B cell (primary cell): Measurements from ENCODE around the gene EPAS1. TPM values are rescaled to one million over a fixed set of nuclear protein-coding genes. Genes with fewer than 3 reads are reported as not detected.

ENCODE experiments used
- ATAC-seq: fragments of 200-7000 bp; cut with Tn5 transposase; one replicate; pipeline ENCODE4 v1.10.0; 2021; ENCODE audit warnings: low read depth, mild to moderate bottlenecking, moderate number of reproducible peaks, moderate library complexity
- CTCF ChIA-PET: fragments of 350-600 bp; sonication (Branson Sonifier 250); formaldehyde crosslinking; loops from one replicate; lab custom pipeline; 2021; ENCODE audit warnings: antibody characterized with exemption, inconsistent platforms; lab: Charles Lee
- POLR2A ChIA-PET: fragments of 350-600 bp; sonication (Branson Sonifier 250); formaldehyde crosslinking; loops from one replicate; lab custom pipeline; 2021; ENCODE audit warnings: antibody characterized with exemption; lab: Charles Lee
- DNase-seq: peaks from one replicate; pipeline ENCODE4 v3.0.0; 2013
- H2AFZ ChIP-seq: 2 replicates; pipeline ENCODE4 v1.6.1; 2012; ENCODE audit warnings: mild to moderate bottlenecking, low read depth, low read length; ENCODE audit not compliant: insufficient read depth, poor library complexity, severe bottlenecking
- H3K27ac ChIP-seq, 2 donors: 1 replicate in 1 of 2; 2 replicates in 1 of 2; pipeline ENCODE4 v1.5.1; 2012 to 2013; ENCODE audit warnings: low read length in 2 of 2, mild to moderate bottlenecking in 2 of 2, moderate library complexity in 1 of 2
- H3K27me3 ChIP-seq, 4 experiments: fragments of 200-600 bp in 1 of 4; sonication (generic) in 1 of 4; replicated peaks in 1 of 4; 1 replicate in 2 of 4; 2 replicates in 2 of 4; pipeline versions ENCODE4 v1.6.1 to v1.7.0; 2013 to 2016; ENCODE audit warnings: low read length in 3 of 4, mild to moderate bottlenecking in 2 of 4, mixed read lengths in 1 of 4, moderate library complexity in 1 of 4; ENCODE audit not compliant: insufficient read depth in 4 of 4, control insufficient read depth in 3 of 4; ENCODE audit errors: control extremely low read depth in 1 of 4
- H3K36me3 ChIP-seq, 2 experiments: replicated peaks in 1 of 2; 1 replicate in 1 of 2; 2 replicates in 1 of 2; pipeline versions ENCODE4 v1.6.1 to v1.7.1; 2013; ENCODE audit warnings: low read length in 1 of 2; ENCODE audit not compliant: insufficient read depth in 2 of 2, control insufficient read depth in 1 of 2; ENCODE audit errors: control extremely low read depth in 1 of 2, extremely low read depth in 1 of 2
- H3K4me1 ChIP-seq, 2 donors: fragments of 200-600 bp in 1 of 2; sonication (generic) in 1 of 2; 1 replicate in 1 of 2; 2 replicates in 1 of 2; pipeline versions ENCODE4 v1.5.1 to v1.6.1; 2013 to 2017; ENCODE audit warnings: low read length in 2 of 2; ENCODE audit not compliant: control insufficient read depth in 2 of 2, insufficient read depth in 2 of 2
- H3K4me2 ChIP-seq: replicated peaks from 2 replicates; pipeline ENCODE3; 2012; ENCODE audit warnings: mild to moderate bottlenecking, low read depth, low read length; ENCODE audit not compliant: poor library complexity, severe bottlenecking
- H3K4me3 ChIP-seq, 5 experiments: fragments of 200-600 bp in 1 of 5; sonication (generic) in 1 of 5; 1 replicate in 3 of 5; 2 replicates in 2 of 5; pipeline versions ENCODE4 v1.5.1 to v1.7.0; 2011 to 2016; ENCODE audit warnings: low read length in 4 of 5, mild to moderate bottlenecking in 4 of 5, low read depth in 2 of 5, control low read depth in 1 of 5, moderate library complexity in 1 of 5; ENCODE audit not compliant: insufficient read depth in 1 of 5; ENCODE audit errors: control extremely low read depth in 1 of 5, extremely low read depth in 1 of 5
- H3K79me2 ChIP-seq: fragments of 200-600 bp; sonication (generic); one replicate; pipeline ENCODE4 v1.6.0; 2016; ENCODE audit warnings: low read length; ENCODE audit not compliant: control insufficient read depth, insufficient read depth
- H3K9ac ChIP-seq: fragments of 200-600 bp; sonication (generic); 2 replicates; pipeline ENCODE4 v1.6.1; 2017; ENCODE audit warnings: mild to moderate bottlenecking, low read length, moderate library complexity
- H3K9me3 ChIP-seq, 3 donors: one replicate each; pipeline versions ENCODE4 v1.6.1 to v1.7.1; 2013; ENCODE audit warnings: low read length in 2 of 3; ENCODE audit not compliant: control insufficient read depth in 2 of 3, insufficient read depth in 1 of 3; ENCODE audit errors: control extremely low read depth in 1 of 3
- H4K20me1 ChIP-seq: 2 replicates; pipeline ENCODE4 v1.6.0; 2012; ENCODE audit warnings: mild to moderate bottlenecking, low read length; ENCODE audit not compliant: insufficient read depth, control insufficient read depth, poor library complexity, severe bottlenecking
- H3K27ac Mint-ChIP-seq: one replicate; pipeline ENCODE4 v1.8.0; 2021; ENCODE audit warnings: mixed read lengths
- H3K27me3 Mint-ChIP-seq: one replicate; pipeline ENCODE4 v1.8.0; 2021; ENCODE audit warnings: mixed read lengths
- H3K4me1 Mint-ChIP-seq: one replicate; pipeline ENCODE4 v1.8.0; 2021; ENCODE audit warnings: mixed read lengths
- H3K4me3 Mint-ChIP-seq: one replicate; pipeline ENCODE4 v1.8.0; 2021; ENCODE audit warnings: mixed read lengths
- H3K9me3 Mint-ChIP-seq: one replicate; pipeline ENCODE4 v1.8.0; 2022; ENCODE audit warnings: mixed read lengths; ENCODE audit not compliant: insufficient read depth
- CTCF ChIP-seq: fragments of 200-600 bp; IDR thresholded peaks from one replicate; pipeline ENCODE4 v1.8.0; 2022; ENCODE audit warnings: antibody characterized with exemption, mild to moderate bottlenecking
- EZH2 ChIP-seq: IDR thresholded peaks from 2 replicates; pipeline ENCODE4 v1.6.1; 2012; ENCODE audit warnings: borderline replicate concordance, low read depth, mild to moderate bottlenecking, moderate library complexity, low read length; ENCODE audit not compliant: insufficient read depth, poor library complexity, severe bottlenecking
- WGBS: methylation state at CpG from one replicate; pipeline ENCODE4 v1.1.5; 2013; ENCODE audit warnings: missing lambda C conversion rate; ENCODE audit not compliant: insufficient coverage; 5-methylcytosine and 5-hydroxymethylcytosine counted together
- intact Hi-C: fragments of 100-400 bp; cut with micrococcal nuclease; formaldehyde crosslinking; loops from one replicate; pipeline ENCODE4 v1.10.0; 2022
- polyA plus RNA-seq: library from polyadenylated mRNA; depleted of rRNA; stranded (reverse); fragments of >200 nt; gene quantifications from 2 replicates; pipeline ENCODE4 v1.2.3, GENCODE V29; 2012
- total RNA-seq, 2 donors: library from RNA; stranded (reverse); fragments of 120-200 nt in 1 of 2; gene quantifications; 1 replicate in 1 of 2; 2 replicates in 1 of 2; pipeline versions ENCODE4 v1.2.3 to v1.2.4, GENCODE V29; 2013 to 2022

Gene EPAS1
- total and polyA plus RNA-seq, 2 donors (not counting 1 experiment from before 2014, with no cell fraction given): 0.06 to 0.37 TPM

GRCh38 chr2:46340740-46341420 is 43.7 kb downstream of the EPAS1 start:
- H3K36me3 ChIP-seq: no peaks in the 10 kb centered on the region
- Mint-ChIP-seq H3K4me1 (no peaks in the 10 kb centered on the region), H3K27me3 (peaks cover 33% of the 10 kb centered on the region), H3K4me3 (no peak overlapping the region), H3K27ac (no peak overlapping the region), H3K9me3 (no peaks in the 10 kb centered on the region)
- no peaks in the 10 kb centered on the region for H4K20me1 ChIP-seq
- H3K9me3 ChIP-seq: no peaks in the 10 kb centered on the region
- no peak overlapping the region for H3K4me3 ChIP-seq
- no peak for TF ChIP-seq EZH2
- TF ChIP-seq CTCF: no peak
- ATAC-seq (no peak), DNase-seq (no peak)
- H3K4me2 ChIP-seq: no peak overlapping the region
- ChIA-PET POLR2A (no interaction called here), CTCF (no interaction called here)
- intact Hi-C loops: no loop called here
- no peaks in the 10 kb centered on the region for H3K4me1 ChIP-seq
- no peak overlapping the region for H3K27ac ChIP-seq
- no peak overlapping the region for H2AFZ ChIP-seq
- H3K9ac ChIP-seq: no peak overlapping the region
- 60% methylated on average over 1 of the region's 4 CpGs for WGBS
- peaks cover 0 to 5% (median 0%) of the 10 kb centered on the region in 4 experiments for H3K27me3 ChIP-seq
- no peaks in the 10 kb centered on the region for H3K79me2 ChIP-seq

- TF ChIP-seq CTCF (no peak), EZH2 (no peak)
- H3K9me3 Mint-ChIP-seq: no peaks in the 10 kb centered on the region
- Histone ChIP-seq H3K4me1 (no peaks in the 10 kb centered on the region), H3K9ac (no peak overlapping the region), H3K4me2 (no peak overlapping the region), H3K27me3 (peaks cover 0 to 5% (median 0%) of the 10 kb centered on the region in 4 experiments), H3K4me3 (no peak overlapping the region), H3K9me3 (no peaks in the 10 kb centered on the region), H4K20me1 (no peaks in the 10 kb centered on the region), H3K79me2 (no peaks in the 10 kb centered on the region), H3K36me3 (no peaks in the 10 kb centered on the region), H2AFZ (no peak overlapping the region), H3K27ac (no peak overlapping the region)
- H3K27ac Mint-ChIP-seq: no peak overlapping the region
- DNase-seq (no peak), ATAC-seq (no peak)
- ChIA-PET POLR2A (no interaction called here), CTCF (no interaction called here)
- H3K4me1 Mint-ChIP-seq: no peaks in the 10 kb centered on the region
- 93% methylated on average over 6 of the region's 9 CpGs for WGBS
- intact Hi-C loops: no loop called here
- no peak overlapping the region for H3K4me3 Mint-ChIP-seq
- peaks cover 33% of the 10 kb centered on the region for H3K27me3 Mint-ChIP-seq
Observed at GRCh38 chr2:46342566-46343315, 45.5 kb downstream of the EPAS1 start.
